ENCODE results near the gene GALNT9. TPM values are rescaled to one million over a fixed set of nuclear protein-coding genes. Genes with fewer than 3 reads are reported as not detected.
"Not testable (repeated sequence)": the region's sequence is repeated elsewhere in the genome, so short reads cannot be mapped to it uniquely, and the experiment has no call there.

The GALNT9 gene
- total RNA-seq, 1 experiment from 2014 or later = 3.3 TPM

GRCh38 chr12:132252981-132253380 is 76.4 kb downstream of the GALNT9 start:
- H3K4me3 ChIP-seq, H3K36me3 ChIP-seq, H3K9me3 ChIP-seq, DNase-seq, H3K27me3 ChIP-seq: not testable (repeated sequence)

GRCh38 chr12:132251741-132252490 is 77.5 kb downstream of the GALNT9 start:
- Histone ChIP-seq H3K9me3 (no peaks in the 10 kb centered on the region), H3K27me3 (no peaks in the 10 kb centered on the region; the same call in 1 of the 2 replicates), H3K4me3 (no peak overlapping the region), H3K36me3 (no peaks in the 10 kb centered on the region)
- no peak for DNase-seq

- Histone ChIP-seq H3K27me3 (no peaks in the 10 kb centered on the region; the same call in 1 of the 2 replicates), H3K9me3 (no peaks in the 10 kb centered on the region)
- DNase-seq = no peak
Measured at GRCh38 chr12:132251310-132251709, 78.1 kb downstream of the GALNT9 start.

GRCh38 chr12:132250707-132251106 is 78.7 kb downstream of the GALNT9 start:
- Histone ChIP-seq H3K9me3 (no peaks in the 10 kb centered on the region), H3K4me3 (no peak overlapping the region), H3K36me3 (no peaks in the 10 kb centered on the region), H3K27me3 (no peaks in the 10 kb centered on the region; the same call in 1 of the 2 replicates)
- DNase-seq = no peak

More at GRCh38 chr12:132251310-132251709, 78.1 kb downstream of the GALNT9 start:
- no peak overlapping the region for H3K4me3 ChIP-seq
- no peaks in the 10 kb centered on the region for H3K36me3 ChIP-seq

- Histone ChIP-seq H3K9me3 (no peaks in the 10 kb centered on the region), H3K36me3 (no peaks in the 10 kb centered on the region), H3K27me3 (no peaks in the 10 kb centered on the region; the same call in 1 of the 2 replicates), H3K4me3 (no peak overlapping the region)
- DNase-seq = no peak
Measured at GRCh38 chr12:132249689-132250478, 79.5 kb downstream of the GALNT9 start.

GRCh38 chr12:132248453-132249167 is 80.8 kb downstream of the GALNT9 start:
- no peaks in the 10 kb centered on the region for H3K9me3 ChIP-seq
- peak; percentile 83 for DNase-seq
- no peak overlapping the region for H3K4me3 ChIP-seq
- H3K27me3 ChIP-seq = no peaks in the 10 kb centered on the region; the same call in 1 of the 2 replicates
- no peaks in the 10 kb centered on the region for H3K36me3 ChIP-seq

- Histone ChIP-seq H3K9me3 (no peaks in the 10 kb centered on the region), H3K27me3 (no peaks in the 10 kb centered on the region; the same call in 1 of the 2 replicates), H3K4me3 (no peak overlapping the region)
Measured at GRCh38 chr12:132247718-132248452, 81.5 kb downstream of the GALNT9 start.

GRCh38 chr12:132246997-132247717 is 82.2 kb downstream of the GALNT9 start:
- no peaks in the 10 kb centered on the region; the same call in 1 of the 2 replicates for H3K27me3 ChIP-seq
- no peaks in the 10 kb centered on the region for H3K36me3 ChIP-seq
- no peak overlapping the region for H3K4me3 ChIP-seq
- DNase-seq = no peak
- H3K9me3 ChIP-seq = no peaks in the 10 kb centered on the region

More at GRCh38 chr12:132247718-132248452, 81.5 kb downstream of the GALNT9 start:
- DNase-seq = no peak
- H3K36me3 ChIP-seq = no peaks in the 10 kb centered on the region

GRCh38 chr12:132245521-132246101 is 83.8 kb downstream of the GALNT9 start:
- H3K36me3 ChIP-seq = no peaks in the 10 kb centered on the region
- H3K9me3 ChIP-seq = no peaks in the 10 kb centered on the region
- no peak overlapping the region for H3K4me3 ChIP-seq
- H3K27me3 ChIP-seq = no peaks in the 10 kb centered on the region; the same call in 1 of the 2 replicates
- no peak for DNase-seq

- no peaks in the 10 kb centered on the region; the same call in 1 of the 2 replicates for H3K27me3 ChIP-seq
- DNase-seq = no peak
- no peaks in the 10 kb centered on the region for H3K36me3 ChIP-seq
- H3K9me3 ChIP-seq = no peaks in the 10 kb centered on the region
- H3K4me3 ChIP-seq = no peak overlapping the region
Measured at GRCh38 chr12:132244724-132245295, 84.6 kb downstream of the GALNT9 start.

GRCh38 chr12:132243596-132244310 is 85.6 kb downstream of the GALNT9 start:
- Histone ChIP-seq H3K27me3 (no peaks in the 10 kb centered on the region), H3K36me3 (no peaks in the 10 kb centered on the region), H3K4me3 (no peak overlapping the region), H3K9me3 (no peaks in the 10 kb centered on the region)
- DNase-seq = no peak

GRCh38 chr12:132243171-132243570 is 86.2 kb downstream of the GALNT9 start:
- H3K4me3 ChIP-seq, H3K27me3 ChIP-seq, H3K9me3 ChIP-seq, DNase-seq, H3K36me3 ChIP-seq: not testable (repeated sequence)

GRCh38 chr12:132240669-132241007 is 88.8 kb downstream of the GALNT9 start:
- DNase-seq, H3K9me3 ChIP-seq, H3K36me3 ChIP-seq, H3K4me3 ChIP-seq: not testable (repeated sequence)
- peaks cover 14% of the 10 kb centered on the region for H3K27me3 ChIP-seq

- H3K9me3 ChIP-seq = no peaks in the 10 kb centered on the region
- DNase-seq = no peak
- H3K27me3 ChIP-seq = peaks cover 17% of the 10 kb centered on the region
- H3K36me3 ChIP-seq = no peaks in the 10 kb centered on the region
- H3K4me3 ChIP-seq = no peak overlapping the region
Measured at GRCh38 chr12:132239796-132240668, 89.4 kb downstream of the GALNT9 start.

All from MG63 (cell line).